ENCODE results near the gene CALHM4.

GRCh38 chr6:116586276-116586675, 32.7 kb downstream of the CALHM4 start:
- no peak for TF ChIP-seq REST (IDR thresholded peaks at IDR 0.05; ENCODE audit: unreplicated experiment)
- TF ChIP-seq, protein P1, sequence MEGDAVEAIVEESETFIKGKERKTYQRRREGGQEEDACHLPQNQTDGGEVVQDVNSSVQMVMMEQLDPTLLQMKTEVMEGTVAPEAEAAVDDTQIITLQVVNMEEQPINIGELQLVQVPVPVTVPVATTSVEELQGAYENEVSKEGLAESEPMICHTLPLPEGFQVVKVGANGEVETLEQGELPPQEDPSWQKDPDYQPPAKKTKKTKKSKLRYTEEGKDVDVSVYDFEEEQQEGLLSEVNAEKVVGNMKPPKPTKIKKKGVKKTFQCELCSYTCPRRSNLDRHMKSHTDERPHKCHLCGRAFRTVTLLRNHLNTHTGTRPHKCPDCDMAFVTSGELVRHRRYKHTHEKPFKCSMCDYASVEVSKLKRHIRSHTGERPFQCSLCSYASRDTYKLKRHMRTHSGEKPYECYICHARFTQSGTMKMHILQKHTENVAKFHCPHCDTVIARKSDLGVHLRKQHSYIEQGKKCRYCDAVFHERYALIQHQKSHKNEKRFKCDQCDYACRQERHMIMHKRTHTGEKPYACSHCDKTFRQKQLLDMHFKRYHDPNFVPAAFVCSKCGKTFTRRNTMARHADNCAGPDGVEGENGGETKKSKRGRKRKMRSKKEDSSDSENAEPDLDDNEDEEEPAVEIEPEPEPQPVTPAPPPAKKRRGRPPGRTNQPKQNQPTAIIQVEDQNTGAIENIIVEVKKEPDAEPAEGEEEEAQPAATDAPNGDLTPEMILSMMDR (conservative IDR thresholded peaks at IDR 0.05; ENCODE audit: low read depth in 2 of 2), result no peak
- TF ChIP-seq, protein P2, sequence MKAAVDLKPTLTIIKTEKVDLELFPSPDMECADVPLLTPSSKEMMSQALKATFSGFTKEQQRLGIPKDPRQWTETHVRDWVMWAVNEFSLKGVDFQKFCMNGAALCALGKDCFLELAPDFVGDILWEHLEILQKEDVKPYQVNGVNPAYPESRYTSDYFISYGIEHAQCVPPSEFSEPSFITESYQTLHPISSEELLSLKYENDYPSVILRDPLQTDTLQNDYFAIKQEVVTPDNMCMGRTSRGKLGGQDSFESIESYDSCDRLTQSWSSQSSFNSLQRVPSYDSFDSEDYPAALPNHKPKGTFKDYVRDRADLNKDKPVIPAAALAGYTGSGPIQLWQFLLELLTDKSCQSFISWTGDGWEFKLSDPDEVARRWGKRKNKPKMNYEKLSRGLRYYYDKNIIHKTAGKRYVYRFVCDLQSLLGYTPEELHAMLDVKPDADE (IDR thresholded peaks at IDR 0.05), result no peak

Measured in GM23338 (cell line).